Ishikawa (cell line): ENCODE measurements around the gene PAQR3.

Experiments
- CEBPB ChIP-seq: IDR thresholded peaks from 2 replicates; pipeline ENCODE4 v1.6.1; 2012
- CREB1 ChIP-seq: IDR thresholded peaks from 2 replicates; pipeline ENCODE4 v1.6.1; 2012; ENCODE audit warnings: low read depth
- EP300 ChIP-seq: IDR thresholded peaks from 2 replicates; pipeline ENCODE4 v1.6.1; 2012; ENCODE audit warnings: borderline replicate concordance
- RAD21 ChIP-seq: IDR thresholded peaks from 2 replicates; pipeline ENCODE4 v1.6.1; 2012; ENCODE audit warnings: low read depth
- REST ChIP-seq: IDR thresholded peaks from 2 replicates; pipeline ENCODE4 v1.6.1; 2012; ENCODE audit warnings: low read depth, mild to moderate bottlenecking
- TAF1 ChIP-seq: IDR thresholded peaks from 2 replicates; pipeline ENCODE4 v1.6.1; 2012; ENCODE audit warnings: low read depth, mild to moderate bottlenecking
- TCF12 ChIP-seq: IDR thresholded peaks from 2 replicates; pipeline ENCODE4 v1.6.1; 2012; ENCODE audit warnings: low read depth
- TEAD4 ChIP-seq: IDR thresholded peaks from 2 replicates; pipeline ENCODE4 v1.6.1; 2012
- USF1 ChIP-seq: IDR thresholded peaks from 2 replicates; pipeline ENCODE4 v1.6.1; 2012
- YY1 ChIP-seq: IDR thresholded peaks from 2 replicates; pipeline ENCODE4 v1.6.1; 2012; ENCODE audit warnings: low read depth

- TF ChIP-seq RAD21 (no peak), CEBPB (no peak), YY1 (no peak), EP300 (no peak), REST (no peak), USF1 (no peak), TCF12 (no peak), CREB1 (no peak), TAF1 (peak; percentile 60; the same call in 1 of the 2 replicates), TEAD4 (0 out of 2 replicates have a peak, but pooled peaks have one; percentile 3)
Measured at GRCh38 chr4:78938868-78939666, at the start of gene PAQR3.
